Right lobe of liver (tissue), 4 donors: ENCODE results near the gene TMEM132D.

Experiments
- POLR2A ChIP-seq: fragments of 450-650 bp; IDR thresholded peaks from one replicate; pipeline ENCODE4 v1.6.1; 2017; ENCODE audit warnings: antibody characterized with exemption, mild to moderate bottlenecking
- TF ChIP-seq, protein P1 (sequence below), 4 donors: fragments of 200-600 bp in 3 of 4; fragments of 450-650 bp in 1 of 4; IDR thresholded peaks; one replicate each; pipeline versions ENCODE4 v1.5.1 to v1.8.0; 2016 to 2022; ENCODE audit warnings: antibody characterized with exemption in 4 of 4, mild to moderate bottlenecking in 2 of 4
- donor health status: DM: no; HTN: no; CAD: no.
- donor health status: DM: no; HTN: no; CAD: no.
- donor health status: DM: no; HTN: yes; CAD: no.

DNA sequence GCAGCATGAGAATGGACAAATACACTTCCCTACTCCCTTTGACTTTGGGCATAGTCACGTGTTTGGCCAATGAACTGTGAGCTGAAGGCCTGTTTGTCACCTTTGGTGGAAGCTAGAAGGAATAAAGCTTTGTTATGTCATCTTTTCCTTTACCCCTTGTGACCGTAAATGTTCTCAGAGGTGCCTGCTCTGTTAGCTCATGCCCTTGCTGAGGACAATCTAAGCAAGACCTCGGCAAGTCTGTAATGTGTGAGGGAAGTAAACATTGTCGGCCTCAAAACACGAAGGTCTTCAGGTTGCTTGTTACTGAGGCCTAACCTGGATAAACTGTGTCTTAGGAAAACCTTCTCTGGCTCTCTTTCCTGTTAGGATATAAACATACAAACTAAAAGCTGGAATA, 354.2 kb downstream of the TMEM132D start:
- TF ChIP-seq, protein P1, sequence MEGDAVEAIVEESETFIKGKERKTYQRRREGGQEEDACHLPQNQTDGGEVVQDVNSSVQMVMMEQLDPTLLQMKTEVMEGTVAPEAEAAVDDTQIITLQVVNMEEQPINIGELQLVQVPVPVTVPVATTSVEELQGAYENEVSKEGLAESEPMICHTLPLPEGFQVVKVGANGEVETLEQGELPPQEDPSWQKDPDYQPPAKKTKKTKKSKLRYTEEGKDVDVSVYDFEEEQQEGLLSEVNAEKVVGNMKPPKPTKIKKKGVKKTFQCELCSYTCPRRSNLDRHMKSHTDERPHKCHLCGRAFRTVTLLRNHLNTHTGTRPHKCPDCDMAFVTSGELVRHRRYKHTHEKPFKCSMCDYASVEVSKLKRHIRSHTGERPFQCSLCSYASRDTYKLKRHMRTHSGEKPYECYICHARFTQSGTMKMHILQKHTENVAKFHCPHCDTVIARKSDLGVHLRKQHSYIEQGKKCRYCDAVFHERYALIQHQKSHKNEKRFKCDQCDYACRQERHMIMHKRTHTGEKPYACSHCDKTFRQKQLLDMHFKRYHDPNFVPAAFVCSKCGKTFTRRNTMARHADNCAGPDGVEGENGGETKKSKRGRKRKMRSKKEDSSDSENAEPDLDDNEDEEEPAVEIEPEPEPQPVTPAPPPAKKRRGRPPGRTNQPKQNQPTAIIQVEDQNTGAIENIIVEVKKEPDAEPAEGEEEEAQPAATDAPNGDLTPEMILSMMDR (IDR thresholded peaks at IDR 0.05): no peak
- TF ChIP-seq POLR2A: no peak
